Glutamatergic neuron (in vitro differentiated cells): ENCODE data around the gene ADAMTS9. TPM values are rescaled to one million over a fixed set of nuclear protein-coding genes. Genes with fewer than 3 reads are reported as not detected.

Experiments used
- DNase-seq: peaks from one replicate; pipeline ENCODE4 v3.0.0; 2022
- H3K27ac Mint-ChIP-seq: one replicate; pipeline ENCODE4 v1.8.0; 2020; ENCODE audit warnings: mild to moderate bottlenecking, mixed read lengths, inconsistent platforms; ENCODE audit not compliant: unreplicated experiment
- H3K27me3 Mint-ChIP-seq: one replicate; pipeline ENCODE4 v1.8.0; 2020; ENCODE audit warnings: mild to moderate bottlenecking, moderate library complexity, mixed read lengths, inconsistent platforms; ENCODE audit not compliant: unreplicated experiment
- H3K36me3 Mint-ChIP-seq: one replicate; pipeline ENCODE4 v1.8.0; 2020; ENCODE audit warnings: mild to moderate bottlenecking, mixed read lengths, inconsistent platforms; ENCODE audit not compliant: unreplicated experiment
- H3K4me1 Mint-ChIP-seq: one replicate; pipeline ENCODE4 v1.8.0; 2020; ENCODE audit warnings: mild to moderate bottlenecking, low read depth, mixed read lengths, inconsistent platforms; ENCODE audit not compliant: unreplicated experiment
- H3K4me3 Mint-ChIP-seq: one replicate; pipeline ENCODE4 v1.8.0; 2020; ENCODE audit warnings: mild to moderate bottlenecking, mixed read lengths, inconsistent platforms; ENCODE audit not compliant: unreplicated experiment
- H3K9me3 Mint-ChIP-seq: one replicate; pipeline ENCODE4 v1.8.0; 2020; ENCODE audit warnings: mild to moderate bottlenecking, moderate library complexity, mixed read lengths, inconsistent platforms; ENCODE audit not compliant: unreplicated experiment
- CTCF ChIP-seq: fragments of 200-600 bp; sonication (generic); IDR thresholded peaks from one replicate; pipeline ENCODE4 v1.5.0; 2021; ENCODE audit not compliant: partially characterized antibody, unreplicated experiment
- total RNA-seq: library from RNA; stranded (reverse); fragmentation: NEBNext Ultra II Directional; extraction: Animal tissue kit (Norgen Biotek cat#: 25700); gene quantifications from one replicate; pipeline ENCODE4 v1.2.1, GENCODE V29; 2021; ENCODE audit not compliant: unreplicated experiment

ADAMTS9 gene
- total RNA-seq, 1 donor from 2014 or later, result 2.3 TPM

- peak overlapping the region; percentile 59 for H3K27ac Mint-ChIP-seq
These were observed 45.3 kb downstream of the ADAMTS9 start for GRCh38 chr3:64642327-64643151.

DNA sequence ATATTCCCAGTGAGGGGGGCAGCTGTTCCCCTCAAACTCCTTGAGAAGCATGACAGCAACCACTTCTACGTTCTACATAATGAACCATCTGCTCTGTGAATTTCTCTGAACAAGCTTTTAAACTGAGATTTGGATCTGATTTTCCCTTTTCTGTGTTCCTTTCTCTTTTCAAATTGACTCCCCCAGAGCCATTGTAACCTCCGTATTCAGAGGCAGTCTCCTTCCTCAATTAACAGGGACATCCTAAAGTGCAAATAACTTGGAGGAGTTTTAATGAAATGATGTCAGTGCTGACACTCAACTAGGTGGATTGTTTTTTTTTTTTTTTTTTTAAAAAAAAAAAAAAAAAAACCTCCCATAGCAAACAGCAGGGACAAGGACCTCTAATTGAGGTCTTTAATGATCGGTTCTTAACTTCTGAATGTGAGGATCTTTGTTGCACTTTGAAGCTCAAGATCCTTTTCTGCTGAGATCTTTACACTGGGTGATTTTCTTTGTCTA lies 48.8 kb downstream of the ADAMTS9 start:
- H3K9me3 Mint-ChIP-seq, result no peaks in the 10 kb centered on the region
- H3K4me3 Mint-ChIP-seq, result peak overlapping the region; percentile 43
- no peak for TF ChIP-seq CTCF
- H3K36me3 Mint-ChIP-seq, result no peaks in the 10 kb centered on the region
- H3K4me1 Mint-ChIP-seq, result peaks cover 28% of the 10 kb centered on the region
- peaks cover 1% of the 10 kb centered on the region for H3K27me3 Mint-ChIP-seq
- peak overlapping the region; percentile 89 for H3K27ac Mint-ChIP-seq
- no peak for DNase-seq

More at GRCh38 chr3:64642327-64643151, 45.3 kb downstream of the ADAMTS9 start:
- no peaks in the 10 kb centered on the region for H3K9me3 Mint-ChIP-seq
- no peak overlapping the region for H3K4me3 Mint-ChIP-seq
- no peaks in the 10 kb centered on the region for H3K36me3 Mint-ChIP-seq
- peaks cover 1% of the 10 kb centered on the region for H3K27me3 Mint-ChIP-seq
- peak; percentile 33 for DNase-seq
- peaks cover 25% of the 10 kb centered on the region for H3K4me1 Mint-ChIP-seq
- no peak for TF ChIP-seq CTCF

DNA sequence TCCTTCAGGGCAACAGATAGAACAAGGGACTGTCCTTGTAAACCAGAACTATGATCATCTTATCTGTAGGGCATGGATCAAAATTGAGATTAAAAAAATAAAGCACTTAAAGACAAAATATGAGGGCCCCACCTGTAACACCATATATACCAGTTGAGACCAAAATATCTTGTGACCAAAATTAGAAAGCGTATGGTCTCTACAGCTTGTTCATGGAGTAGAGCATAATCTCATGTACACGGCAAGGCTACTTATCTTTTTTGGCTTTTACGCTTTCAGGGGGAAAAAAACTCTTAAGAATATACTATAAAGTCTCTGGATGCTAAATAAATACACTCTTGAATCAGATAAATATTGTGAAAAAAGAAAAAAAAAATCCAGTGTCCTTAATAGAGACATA lies 49.3 kb downstream of the ADAMTS9 start:
- no peak for DNase-seq
- TF ChIP-seq CTCF, result no peak
- H3K36me3 Mint-ChIP-seq, result no peaks in the 10 kb centered on the region
- peak overlapping the region; percentile 89 for H3K27ac Mint-ChIP-seq
- no peaks in the 10 kb centered on the region for H3K9me3 Mint-ChIP-seq
- peak overlapping the region; percentile 43 for H3K4me3 Mint-ChIP-seq
- H3K27me3 Mint-ChIP-seq, result peaks cover 1% of the 10 kb centered on the region
- H3K4me1 Mint-ChIP-seq, result peaks cover 28% of the 10 kb centered on the region

DNA sequence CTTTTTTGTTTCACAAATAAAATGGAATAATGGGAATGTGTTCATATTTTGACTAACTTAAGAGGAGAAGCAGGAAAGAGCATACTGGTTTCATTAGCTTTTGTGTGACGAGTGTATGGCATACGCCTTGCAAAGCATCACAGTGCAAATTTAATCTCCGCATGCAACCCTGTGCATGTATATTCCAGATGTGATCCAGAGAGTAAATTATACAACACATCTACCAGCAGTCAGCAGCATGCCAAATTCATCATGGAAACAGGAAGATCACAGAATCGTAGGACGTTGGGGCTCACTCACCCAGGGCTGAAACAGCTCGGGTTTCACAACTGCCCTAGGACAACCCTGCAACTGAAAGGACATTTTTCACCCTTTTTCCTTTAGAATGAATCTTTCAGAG lies 53.4 kb downstream of the ADAMTS9 start:
- Mint-ChIP-seq H3K36me3 (no peaks in the 10 kb centered on the region), H3K27ac (no peak overlapping the region)

More for the DNA sequence above, 53.4 kb downstream of the ADAMTS9 start:
- DNase-seq, result no peak
- no peak overlapping the region for H3K4me3 Mint-ChIP-seq
- no peaks in the 10 kb centered on the region for H3K27me3 Mint-ChIP-seq
- peaks cover 14% of the 10 kb centered on the region for H3K4me1 Mint-ChIP-seq
- TF ChIP-seq CTCF, result no peak
- H3K9me3 Mint-ChIP-seq, result no peaks in the 10 kb centered on the region
